GM21576 (cell line): ENCODE results near the gene GABRR3.

Experiments used
- ATAC-seq: cut with Tn5 transposase; IDR thresholded peaks from one replicate; pipeline ENCODE4 v1.9.1; 2021; ENCODE audit warnings: mild to moderate bottlenecking, moderate library complexity; ENCODE audit not compliant: unreplicated experiment

The GABRR3 gene

GRCh38 chr3:97959872-97960271, 75.2 kb downstream of the GABRR3 start:
- ATAC-seq, result no peak

- ATAC-seq, result no peak
Measured at GRCh38 chr3:97958796-97959195, 76.3 kb downstream of the GABRR3 start.

- no peak for ATAC-seq
Measured at GRCh38 chr3:97958396-97958795, 76.7 kb downstream of the GABRR3 start.

GRCh38 chr3:97957617-97958311, 77.4 kb downstream of the GABRR3 start:
- ATAC-seq, result no peak

- no peak for ATAC-seq
Measured at GRCh38 chr3:97956051-97956450, 79.1 kb downstream of the GABRR3 start.

- peak; percentile 52 for ATAC-seq
Measured at GRCh38 chr3:97954228-97954827, 80.8 kb downstream of the GABRR3 start.

- ATAC-seq, result no peak
Measured at GRCh38 chr3:97952872-97953271, 82.2 kb downstream of the GABRR3 start.

GRCh38 chr3:97952280-97952679, 82.8 kb downstream of the GABRR3 start:
- no peak for ATAC-seq

- no peak for ATAC-seq
Measured at GRCh38 chr3:97950360-97950759, 84.8 kb downstream of the GABRR3 start.

GRCh38 chr3:97949743-97950142, 85.4 kb downstream of the GABRR3 start:
- no peak for ATAC-seq

- no peak for ATAC-seq
Measured at GRCh38 chr3:97949110-97949485, 86.0 kb downstream of the GABRR3 start.

- ATAC-seq, result no peak
Measured at GRCh38 chr3:97948351-97949109, 86.6 kb downstream of the GABRR3 start.

GRCh38 chr3:97942801-97943546, 92.1 kb downstream of the GABRR3 start:
- no peak for ATAC-seq

GRCh38 chr3:97940034-97940433, 95.1 kb downstream of the GABRR3 start:
- no peak for ATAC-seq

GRCh38 chr3:97939401-97939800, 95.7 kb downstream of the GABRR3 start:
- ATAC-seq, result no peak

GRCh38 chr3:97938444-97938843, 96.7 kb downstream of the GABRR3 start:
- no peak for ATAC-seq

GRCh38 chr3:97937205-97937604, 97.9 kb downstream of the GABRR3 start:
- no peak for ATAC-seq

- no peak for ATAC-seq
Measured at GRCh38 chr3:97935842-97936241, 99.3 kb downstream of the GABRR3 start.
